HL-60 (cell line): ENCODE results near the gene SFMBT2.
"Not testable (repeated sequence)": the region's sequence is repeated elsewhere in the genome, so short reads cannot be mapped to it uniquely, and the experiment has no call there.

Experiments
- POLR2AphosphoS5 ChIP-seq: IDR thresholded peaks from 2 replicates; pipeline ENCODE4 v1.6.1; 2012; ENCODE audit warnings: low read depth
- SPI1 ChIP-seq: IDR thresholded peaks from 2 replicates; pipeline ENCODE4 v1.6.1; 2012; ENCODE audit warnings: low read depth, mild to moderate bottlenecking, borderline replicate concordance
- TF ChIP-seq, protein P1 (sequence below): IDR thresholded peaks from one replicate; pipeline ENCODE4 v1.5.1; 2011; ENCODE audit warnings: low read length, control low read depth, inconsistent platforms; ENCODE audit not compliant: insufficient read depth
- TF ChIP-seq, protein P2 (sequence below): IDR thresholded peaks from 2 replicates; pipeline ENCODE4 v1.6.1; 2012; ENCODE audit warnings: low read depth; ENCODE audit not compliant: insufficient replicate concordance

DNA sequence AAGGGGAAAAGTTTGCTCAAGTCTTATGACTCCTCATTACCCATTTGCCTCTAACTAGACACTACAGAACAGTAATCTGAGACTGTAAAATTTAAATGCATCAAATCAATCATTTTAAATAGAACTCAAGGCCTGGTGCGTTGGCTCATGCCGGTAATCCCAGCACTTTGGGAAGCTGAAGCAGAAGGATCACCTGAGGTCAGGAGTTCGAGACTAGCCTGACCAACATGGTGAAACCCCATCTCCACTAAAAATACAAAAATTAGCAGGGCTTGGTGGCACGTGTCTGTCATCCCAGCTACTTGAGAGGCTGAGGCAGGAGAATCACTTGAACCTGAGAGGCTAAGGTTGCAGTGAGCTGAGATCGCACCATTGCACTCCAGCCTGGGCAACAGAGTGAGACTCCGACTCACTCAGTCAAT is 20.1 kb downstream of the SFMBT2 start:
- TF ChIP-seq, protein P1, sequence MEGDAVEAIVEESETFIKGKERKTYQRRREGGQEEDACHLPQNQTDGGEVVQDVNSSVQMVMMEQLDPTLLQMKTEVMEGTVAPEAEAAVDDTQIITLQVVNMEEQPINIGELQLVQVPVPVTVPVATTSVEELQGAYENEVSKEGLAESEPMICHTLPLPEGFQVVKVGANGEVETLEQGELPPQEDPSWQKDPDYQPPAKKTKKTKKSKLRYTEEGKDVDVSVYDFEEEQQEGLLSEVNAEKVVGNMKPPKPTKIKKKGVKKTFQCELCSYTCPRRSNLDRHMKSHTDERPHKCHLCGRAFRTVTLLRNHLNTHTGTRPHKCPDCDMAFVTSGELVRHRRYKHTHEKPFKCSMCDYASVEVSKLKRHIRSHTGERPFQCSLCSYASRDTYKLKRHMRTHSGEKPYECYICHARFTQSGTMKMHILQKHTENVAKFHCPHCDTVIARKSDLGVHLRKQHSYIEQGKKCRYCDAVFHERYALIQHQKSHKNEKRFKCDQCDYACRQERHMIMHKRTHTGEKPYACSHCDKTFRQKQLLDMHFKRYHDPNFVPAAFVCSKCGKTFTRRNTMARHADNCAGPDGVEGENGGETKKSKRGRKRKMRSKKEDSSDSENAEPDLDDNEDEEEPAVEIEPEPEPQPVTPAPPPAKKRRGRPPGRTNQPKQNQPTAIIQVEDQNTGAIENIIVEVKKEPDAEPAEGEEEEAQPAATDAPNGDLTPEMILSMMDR, result not testable (repeated sequence)
- not testable (repeated sequence) for TF ChIP-seq POLR2AphosphoS5, SPI1
- TF ChIP-seq, protein P2, sequence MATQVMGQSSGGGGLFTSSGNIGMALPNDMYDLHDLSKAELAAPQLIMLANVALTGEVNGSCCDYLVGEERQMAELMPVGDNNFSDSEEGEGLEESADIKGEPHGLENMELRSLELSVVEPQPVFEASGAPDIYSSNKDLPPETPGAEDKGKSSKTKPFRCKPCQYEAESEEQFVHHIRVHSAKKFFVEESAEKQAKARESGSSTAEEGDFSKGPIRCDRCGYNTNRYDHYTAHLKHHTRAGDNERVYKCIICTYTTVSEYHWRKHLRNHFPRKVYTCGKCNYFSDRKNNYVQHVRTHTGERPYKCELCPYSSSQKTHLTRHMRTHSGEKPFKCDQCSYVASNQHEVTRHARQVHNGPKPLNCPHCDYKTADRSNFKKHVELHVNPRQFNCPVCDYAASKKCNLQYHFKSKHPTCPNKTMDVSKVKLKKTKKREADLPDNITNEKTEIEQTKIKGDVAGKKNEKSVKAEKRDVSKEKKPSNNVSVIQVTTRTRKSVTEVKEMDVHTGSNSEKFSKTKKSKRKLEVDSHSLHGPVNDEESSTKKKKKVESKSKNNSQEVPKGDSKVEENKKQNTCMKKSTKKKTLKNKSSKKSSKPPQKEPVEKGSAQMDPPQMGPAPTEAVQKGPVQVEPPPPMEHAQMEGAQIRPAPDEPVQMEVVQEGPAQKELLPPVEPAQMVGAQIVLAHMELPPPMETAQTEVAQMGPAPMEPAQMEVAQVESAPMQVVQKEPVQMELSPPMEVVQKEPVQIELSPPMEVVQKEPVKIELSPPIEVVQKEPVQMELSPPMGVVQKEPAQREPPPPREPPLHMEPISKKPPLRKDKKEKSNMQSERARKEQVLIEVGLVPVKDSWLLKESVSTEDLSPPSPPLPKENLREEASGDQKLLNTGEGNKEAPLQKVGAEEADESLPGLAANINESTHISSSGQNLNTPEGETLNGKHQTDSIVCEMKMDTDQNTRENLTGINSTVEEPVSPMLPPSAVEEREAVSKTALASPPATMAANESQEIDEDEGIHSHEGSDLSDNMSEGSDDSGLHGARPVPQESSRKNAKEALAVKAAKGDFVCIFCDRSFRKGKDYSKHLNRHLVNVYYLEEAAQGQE, result not testable (repeated sequence)
